ENCODE data around the gene MCTP1.

GRCh38 chr5:94793113-94793815 is 491.6 kb downstream of the MCTP1 start:
- TF ChIP-seq SUZ12 (IDR thresholded peaks at IDR 0.05) (no peak), FOXK2 (IDR thresholded peaks at IDR 0.05) (no peak), L3MBTL2 (conservative IDR thresholded peaks at IDR 0.05) (no peak), SP1 (IDR thresholded peaks at IDR 0.05) (no peak), NFRKB (IDR thresholded peaks at IDR 0.05) (no peak), ELF4 (IDR thresholded peaks at IDR 0.05) (no peak), BHLHE40 (IDR thresholded peaks at IDR 0.05; ENCODE audit: borderline replicate concordance) (no peak), CTBP1 (IDR thresholded peaks at IDR 0.05; ENCODE audit: borderline replicate concordance) (no peak), HDGF (IDR thresholded peaks at IDR 0.05; ENCODE audit: borderline replicate concordance) (no peak)
